MM.1S (cell line): Measurements from ENCODE around the gene CLIC4.
A peak's percentile ranks its signal among the peaks of the same experiment; 100 is the strongest.

Experiments
- DNase-seq: peaks from one replicate; pipeline ENCODE4 v3.0.0-alpha.2; 2015
- H2AFZ ChIP-seq: fragments of 300-600 bp; sonication (generic); 2 replicates; pipeline ENCODE4 v1.6.0; 2016; ENCODE audit warnings: antibody characterized with exemption, low read length
- H3F3A ChIP-seq: fragments of 300-600 bp; sonication (generic); 2 replicates; pipeline ENCODE4 v1.6.1; 2016; ENCODE audit warnings: mild to moderate bottlenecking, antibody characterized with exemption, low read length, moderate library complexity, mixed read lengths; ENCODE audit not compliant: insufficient read depth
- H3K27ac ChIP-seq: fragments of 300-600 bp; sonication (generic); 2 replicates; pipeline ENCODE4 v1.5.1; 2016; ENCODE audit warnings: mild to moderate bottlenecking, low read length
- H3K27me3 ChIP-seq: fragments of 300-600 bp; sonication (generic); replicated peaks from 2 replicates; pipeline ENCODE4 v1.6.0; 2016; ENCODE audit warnings: low read length; ENCODE audit not compliant: insufficient read depth
- H3K36me3 ChIP-seq: fragments of 300-600 bp; sonication (generic); replicated peaks from 2 replicates; pipeline ENCODE4 v1.6.1; 2016; ENCODE audit warnings: mild to moderate bottlenecking, low read length, mixed read lengths; ENCODE audit not compliant: insufficient read depth
- H3K4me1 ChIP-seq: fragments of 300-600 bp; sonication (generic); 2 replicates; pipeline ENCODE4 v1.6.1; 2016; ENCODE audit warnings: low read length, mixed read lengths
- H3K4me2 ChIP-seq: fragments of 300-600 bp; sonication (generic); 2 replicates; pipeline ENCODE4 v1.6.0; 2016; ENCODE audit warnings: low read depth, low read length
- H3K4me3 ChIP-seq: fragments of 300-600 bp; sonication (generic); 2 replicates; pipeline ENCODE4 v1.5.1; 2016; ENCODE audit warnings: low read length, mixed read lengths
- H3K79me2 ChIP-seq: fragments of 300-600 bp; sonication (generic); 2 replicates; pipeline ENCODE4 v1.6.1; 2016; ENCODE audit warnings: mixed run types, low read length, mixed read lengths
- H3K9ac ChIP-seq: fragments of 300-600 bp; sonication (generic); 2 replicates; pipeline ENCODE4 v1.6.1; 2016; ENCODE audit warnings: low read length, mixed read lengths
- H3K9me2 ChIP-seq: fragments of 300-600 bp; sonication (generic); replicated peaks from 2 replicates; pipeline ENCODE4 v1.6.1; 2016; ENCODE audit warnings: mild to moderate bottlenecking, low read length, mixed read lengths; ENCODE audit not compliant: insufficient read depth
- H3K9me3 ChIP-seq: fragments of 300-600 bp; sonication (generic); replicated peaks from 2 replicates; pipeline ENCODE4 v1.6.1; 2016; ENCODE audit warnings: mild to moderate bottlenecking, low read length, mixed read lengths; ENCODE audit not compliant: insufficient read depth
- H4K20me1 ChIP-seq: fragments of 300-600 bp; sonication (generic); 2 replicates; pipeline ENCODE4 v1.6.1; 2016; ENCODE audit warnings: mild to moderate bottlenecking, low read length, moderate library complexity, mixed read lengths; ENCODE audit not compliant: insufficient read depth
- EZH2 ChIP-seq: fragments of 300-600 bp; sonication (generic); optimal IDR thresholded peaks from 2 replicates; pipeline ENCODE3; 2017; ENCODE audit warnings: low read depth, mild to moderate bottlenecking, antibody characterized with exemption, low read length, mixed read lengths
- EZH2phosphoT487 ChIP-seq: fragments of 300-600 bp; sonication (generic); IDR thresholded peaks from 2 replicates; pipeline ENCODE4 v1.6.1; 2018; ENCODE audit warnings: antibody characterized with exemption, low read length
- TF ChIP-seq, protein P1 (sequence below): fragments of 300-600 bp; sonication (generic); IDR thresholded peaks from 2 replicates; pipeline ENCODE4 v1.5.1; 2016; ENCODE audit warnings: antibody characterized with exemption, low read length, mixed read lengths

Gene CLIC4

DNA sequence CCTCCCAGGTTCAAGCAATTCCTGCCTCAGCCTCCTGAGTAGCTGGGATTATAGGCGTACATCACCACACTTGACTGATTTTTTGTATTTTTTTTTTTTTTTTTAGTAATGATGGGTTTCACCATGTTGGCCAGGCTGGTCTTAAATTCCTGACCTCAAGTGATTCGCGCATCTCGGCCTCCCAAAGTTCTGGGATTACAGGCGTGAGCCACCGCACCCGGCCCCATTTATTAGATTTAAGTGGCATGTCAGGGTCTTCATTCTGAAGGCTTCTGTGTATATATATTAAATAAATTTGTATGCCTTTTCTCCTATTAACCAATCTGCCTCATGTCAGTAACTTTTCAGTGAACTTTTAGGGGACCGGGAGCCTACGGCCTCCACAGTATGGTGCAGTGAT lies 6.0 kb upstream of the CLIC4 start:
- Histone ChIP-seq H2AFZ (no peak overlapping the region), H3K27ac (no peak overlapping the region), H3K9me2 (no peaks in the 10 kb centered on the region), H4K20me1 (no peaks in the 10 kb centered on the region), H3K4me3 (no peak overlapping the region), H3K27me3 (no peaks in the 10 kb centered on the region), H3K36me3 (no peaks in the 10 kb centered on the region), H3K4me2 (no peak overlapping the region), H3K79me2 (no peaks in the 10 kb centered on the region), H3F3A (peaks cover 17% of the 10 kb centered on the region), H3K4me1 (peaks cover 15% of the 10 kb centered on the region), H3K9ac (no peak overlapping the region), H3K9me3 (no peaks in the 10 kb centered on the region)
- DNase-seq: no peak
- TF ChIP-seq EZH2phosphoT487 (no peak), EZH2 (no peak)
- TF ChIP-seq, protein P1, sequence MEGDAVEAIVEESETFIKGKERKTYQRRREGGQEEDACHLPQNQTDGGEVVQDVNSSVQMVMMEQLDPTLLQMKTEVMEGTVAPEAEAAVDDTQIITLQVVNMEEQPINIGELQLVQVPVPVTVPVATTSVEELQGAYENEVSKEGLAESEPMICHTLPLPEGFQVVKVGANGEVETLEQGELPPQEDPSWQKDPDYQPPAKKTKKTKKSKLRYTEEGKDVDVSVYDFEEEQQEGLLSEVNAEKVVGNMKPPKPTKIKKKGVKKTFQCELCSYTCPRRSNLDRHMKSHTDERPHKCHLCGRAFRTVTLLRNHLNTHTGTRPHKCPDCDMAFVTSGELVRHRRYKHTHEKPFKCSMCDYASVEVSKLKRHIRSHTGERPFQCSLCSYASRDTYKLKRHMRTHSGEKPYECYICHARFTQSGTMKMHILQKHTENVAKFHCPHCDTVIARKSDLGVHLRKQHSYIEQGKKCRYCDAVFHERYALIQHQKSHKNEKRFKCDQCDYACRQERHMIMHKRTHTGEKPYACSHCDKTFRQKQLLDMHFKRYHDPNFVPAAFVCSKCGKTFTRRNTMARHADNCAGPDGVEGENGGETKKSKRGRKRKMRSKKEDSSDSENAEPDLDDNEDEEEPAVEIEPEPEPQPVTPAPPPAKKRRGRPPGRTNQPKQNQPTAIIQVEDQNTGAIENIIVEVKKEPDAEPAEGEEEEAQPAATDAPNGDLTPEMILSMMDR: no peak

DNA sequence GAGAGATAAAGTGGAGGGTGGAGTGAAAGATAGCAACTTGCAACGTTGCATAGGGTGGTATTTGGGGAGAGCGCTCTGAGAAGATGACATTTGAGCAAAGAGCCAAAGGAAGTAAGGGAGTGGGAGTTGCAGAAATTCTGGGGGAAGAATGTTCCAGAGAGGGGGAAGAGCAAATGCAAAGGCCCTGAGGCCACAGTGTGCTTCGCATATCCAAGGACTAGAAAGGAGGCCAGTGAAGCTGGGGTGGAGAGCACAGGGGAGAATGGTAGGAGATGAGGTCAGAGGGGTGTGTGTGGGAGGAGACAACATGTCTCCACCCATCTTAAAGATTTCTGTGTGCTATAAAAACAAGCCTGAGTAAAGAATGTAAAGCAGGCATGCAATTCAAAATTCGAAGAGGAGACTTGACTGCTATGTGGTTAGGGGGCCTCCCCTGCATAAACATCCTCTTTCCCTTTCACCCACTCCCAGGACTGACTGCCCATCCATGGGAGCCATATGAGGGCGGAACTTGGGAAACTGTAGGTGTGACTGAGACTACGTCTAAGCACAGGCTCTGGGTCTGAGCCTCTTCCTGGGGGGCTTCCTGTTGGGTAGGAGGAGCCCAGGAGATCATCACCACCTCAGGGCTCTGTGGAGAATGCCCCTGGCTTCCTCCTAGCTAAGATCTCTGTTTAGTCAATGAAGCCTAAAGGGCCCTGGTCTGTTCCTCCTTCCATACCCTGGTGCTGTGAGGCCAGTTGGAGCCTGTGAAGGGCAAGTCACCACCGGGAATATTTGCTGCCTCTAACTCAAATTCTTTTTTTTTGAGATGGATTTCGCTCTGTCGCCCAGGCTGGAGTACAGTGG lies 2.9 kb upstream of the CLIC4 start:
- peaks cover 16% of the 10 kb centered on the region for H3K4me1 ChIP-seq
- no peak for DNase-seq
- no peak overlapping the region for H2AFZ ChIP-seq
- H4K20me1 ChIP-seq: no peaks in the 10 kb centered on the region
- H3F3A ChIP-seq: peaks cover 34% of the 10 kb centered on the region
- H3K4me3 ChIP-seq: no peak overlapping the region
- no peak overlapping the region for H3K27ac ChIP-seq
- TF ChIP-seq, protein P1: no peak
- TF ChIP-seq EZH2 (no peak), EZH2phosphoT487 (no peak)
- H3K4me2 ChIP-seq: no peak overlapping the region
- H3K9me2 ChIP-seq: no peaks in the 10 kb centered on the region
- no peaks in the 10 kb centered on the region for H3K27me3 ChIP-seq
- H3K36me3 ChIP-seq: no peaks in the 10 kb centered on the region
- H3K9me3 ChIP-seq: no peaks in the 10 kb centered on the region
- peaks cover 21% of the 10 kb centered on the region for H3K79me2 ChIP-seq
- H3K9ac ChIP-seq: no peak overlapping the region

DNA sequence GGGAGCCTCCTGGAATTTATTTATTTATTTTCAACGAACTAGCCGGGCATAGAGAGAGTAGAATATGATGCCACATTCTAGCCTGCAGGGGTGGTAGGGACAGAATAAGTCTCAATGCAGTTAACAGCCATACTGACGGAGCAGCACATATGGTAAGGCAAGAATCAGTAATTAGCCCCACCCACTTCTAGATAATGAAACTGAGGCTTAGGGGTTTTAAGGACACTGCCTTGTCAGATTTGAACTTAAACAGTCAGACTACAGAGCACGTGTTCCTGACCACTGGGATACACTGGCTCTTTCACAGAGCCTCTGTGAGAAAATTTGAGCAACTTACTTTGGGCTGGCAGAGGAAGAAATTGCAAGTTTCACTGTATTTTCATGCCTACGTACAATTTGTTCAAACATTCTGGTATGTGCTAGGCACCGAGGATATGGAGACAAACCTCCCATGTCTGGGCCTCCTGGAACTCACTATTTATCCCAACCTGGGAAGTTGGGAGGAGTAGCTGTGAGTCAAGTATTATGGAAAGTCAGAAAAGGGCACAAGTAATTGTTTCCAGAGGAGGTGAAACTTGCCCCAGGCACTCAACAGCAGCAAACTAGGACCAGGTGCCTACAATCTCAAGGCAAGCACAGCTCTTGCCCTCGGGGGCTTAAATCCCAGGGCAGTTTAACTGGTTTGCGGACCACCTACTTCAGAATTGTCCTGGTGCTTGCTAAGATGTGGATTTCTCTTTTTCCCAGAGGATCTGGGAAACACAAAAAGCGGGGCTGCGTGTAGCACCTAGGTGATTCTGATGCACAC lies 1.6 kb upstream of the CLIC4 start:
- Histone ChIP-seq H3K9ac (peak overlapping the region; percentile 52), H3K4me3 (peak overlapping the region; percentile 51)
- no peak for TF ChIP-seq EZH2
- no peak for TF ChIP-seq EZH2phosphoT487

More for the DNA sequence above, 1.6 kb upstream of the CLIC4 start:
- Histone ChIP-seq H3K9me3 (no peaks in the 10 kb centered on the region), H3K27ac (peak overlapping the region; percentile 81), H4K20me1 (no peaks in the 10 kb centered on the region), H2AFZ (peak overlapping the region; percentile 65), H3K79me2 (peaks cover 34% of the 10 kb centered on the region), H3K4me1 (peaks cover 16% of the 10 kb centered on the region), H3K27me3 (no peaks in the 10 kb centered on the region), H3K4me2 (peak overlapping the region; percentile 90), H3F3A (peaks cover 47% of the 10 kb centered on the region), H3K36me3 (no peaks in the 10 kb centered on the region), H3K9me2 (no peaks in the 10 kb centered on the region)
- peak; percentile 92 for DNase-seq
